B cell (primary cell): Measurements from ENCODE around the gene WDR35. TPM values are rescaled to one million over a fixed set of nuclear protein-coding genes. Genes with fewer than 3 reads are reported as not detected.

Experiments
- ATAC-seq: fragments of 200-7000 bp; cut with Tn5 transposase; one replicate; pipeline ENCODE4 v1.10.0; 2021; ENCODE audit warnings: low read depth, mild to moderate bottlenecking, moderate number of reproducible peaks, moderate library complexity
- CTCF ChIA-PET: fragments of 350-600 bp; sonication (Branson Sonifier 250); formaldehyde crosslinking; loops from one replicate; lab custom pipeline; 2021; ENCODE audit warnings: antibody characterized with exemption, inconsistent platforms; lab: Charles Lee
- POLR2A ChIA-PET: fragments of 350-600 bp; sonication (Branson Sonifier 250); formaldehyde crosslinking; loops from one replicate; lab custom pipeline; 2021; ENCODE audit warnings: antibody characterized with exemption; lab: Charles Lee
- DNase-seq: peaks from one replicate; pipeline ENCODE4 v3.0.0; 2013
- H2AFZ ChIP-seq: 2 replicates; pipeline ENCODE4 v1.6.1; 2012; ENCODE audit warnings: mild to moderate bottlenecking, low read depth, low read length; ENCODE audit not compliant: insufficient read depth, poor library complexity, severe bottlenecking
- H3K27ac ChIP-seq, 2 donors: 1 replicate in 1 of 2; 2 replicates in 1 of 2; pipeline ENCODE4 v1.5.1; 2012 to 2013; ENCODE audit warnings: low read length in 2 of 2, mild to moderate bottlenecking in 2 of 2, moderate library complexity in 1 of 2
- H3K27me3 ChIP-seq, 4 experiments: fragments of 200-600 bp in 1 of 4; sonication (generic) in 1 of 4; replicated peaks in 1 of 4; 1 replicate in 2 of 4; 2 replicates in 2 of 4; pipeline versions ENCODE4 v1.6.1 to v1.7.0; 2013 to 2016; ENCODE audit warnings: low read length in 3 of 4, mild to moderate bottlenecking in 2 of 4, mixed read lengths in 1 of 4, moderate library complexity in 1 of 4; ENCODE audit not compliant: insufficient read depth in 4 of 4, control insufficient read depth in 3 of 4; ENCODE audit errors: control extremely low read depth in 1 of 4
- H3K36me3 ChIP-seq, 2 experiments: replicated peaks in 1 of 2; 1 replicate in 1 of 2; 2 replicates in 1 of 2; pipeline versions ENCODE4 v1.6.1 to v1.7.1; 2013; ENCODE audit warnings: low read length in 1 of 2; ENCODE audit not compliant: insufficient read depth in 2 of 2, control insufficient read depth in 1 of 2; ENCODE audit errors: control extremely low read depth in 1 of 2, extremely low read depth in 1 of 2
- H3K4me1 ChIP-seq, 2 donors: fragments of 200-600 bp in 1 of 2; sonication (generic) in 1 of 2; 1 replicate in 1 of 2; 2 replicates in 1 of 2; pipeline versions ENCODE4 v1.5.1 to v1.6.1; 2013 to 2017; ENCODE audit warnings: low read length in 2 of 2; ENCODE audit not compliant: control insufficient read depth in 2 of 2, insufficient read depth in 2 of 2
- H3K4me2 ChIP-seq: replicated peaks from 2 replicates; pipeline ENCODE3; 2012; ENCODE audit warnings: mild to moderate bottlenecking, low read depth, low read length; ENCODE audit not compliant: poor library complexity, severe bottlenecking
- H3K4me3 ChIP-seq, 5 experiments: fragments of 200-600 bp in 1 of 5; sonication (generic) in 1 of 5; 1 replicate in 3 of 5; 2 replicates in 2 of 5; pipeline versions ENCODE4 v1.5.1 to v1.7.0; 2011 to 2016; ENCODE audit warnings: low read length in 4 of 5, mild to moderate bottlenecking in 4 of 5, low read depth in 2 of 5, control low read depth in 1 of 5, moderate library complexity in 1 of 5; ENCODE audit not compliant: insufficient read depth in 1 of 5; ENCODE audit errors: control extremely low read depth in 1 of 5, extremely low read depth in 1 of 5
- H3K79me2 ChIP-seq: fragments of 200-600 bp; sonication (generic); one replicate; pipeline ENCODE4 v1.6.0; 2016; ENCODE audit warnings: low read length; ENCODE audit not compliant: control insufficient read depth, insufficient read depth
- H3K9ac ChIP-seq: fragments of 200-600 bp; sonication (generic); 2 replicates; pipeline ENCODE4 v1.6.1; 2017; ENCODE audit warnings: mild to moderate bottlenecking, low read length, moderate library complexity
- H3K9me3 ChIP-seq, 3 donors: one replicate each; pipeline versions ENCODE4 v1.6.1 to v1.7.1; 2013; ENCODE audit warnings: low read length in 2 of 3; ENCODE audit not compliant: control insufficient read depth in 2 of 3, insufficient read depth in 1 of 3; ENCODE audit errors: control extremely low read depth in 1 of 3
- H4K20me1 ChIP-seq: 2 replicates; pipeline ENCODE4 v1.6.0; 2012; ENCODE audit warnings: mild to moderate bottlenecking, low read length; ENCODE audit not compliant: insufficient read depth, control insufficient read depth, poor library complexity, severe bottlenecking
- H3K27ac Mint-ChIP-seq: one replicate; pipeline ENCODE4 v1.8.0; 2021; ENCODE audit warnings: mixed read lengths
- H3K27me3 Mint-ChIP-seq: one replicate; pipeline ENCODE4 v1.8.0; 2021; ENCODE audit warnings: mixed read lengths
- H3K4me1 Mint-ChIP-seq: one replicate; pipeline ENCODE4 v1.8.0; 2021; ENCODE audit warnings: mixed read lengths
- H3K4me3 Mint-ChIP-seq: one replicate; pipeline ENCODE4 v1.8.0; 2021; ENCODE audit warnings: mixed read lengths
- H3K9me3 Mint-ChIP-seq: one replicate; pipeline ENCODE4 v1.8.0; 2022; ENCODE audit warnings: mixed read lengths; ENCODE audit not compliant: insufficient read depth
- CTCF ChIP-seq: fragments of 200-600 bp; IDR thresholded peaks from one replicate; pipeline ENCODE4 v1.8.0; 2022; ENCODE audit warnings: antibody characterized with exemption, mild to moderate bottlenecking
- EZH2 ChIP-seq: IDR thresholded peaks from 2 replicates; pipeline ENCODE4 v1.6.1; 2012; ENCODE audit warnings: borderline replicate concordance, low read depth, mild to moderate bottlenecking, moderate library complexity, low read length; ENCODE audit not compliant: insufficient read depth, poor library complexity, severe bottlenecking
- WGBS: methylation state at CpG from one replicate; pipeline ENCODE4 v1.1.5; 2013; ENCODE audit warnings: missing lambda C conversion rate; ENCODE audit not compliant: insufficient coverage; 5-methylcytosine and 5-hydroxymethylcytosine counted together
- intact Hi-C: fragments of 100-400 bp; cut with micrococcal nuclease; formaldehyde crosslinking; loops from one replicate; pipeline ENCODE4 v1.10.0; 2022
- polyA plus RNA-seq: library from polyadenylated mRNA; depleted of rRNA; stranded (reverse); fragments of >200 nt; gene quantifications from 2 replicates; pipeline ENCODE4 v1.2.3, GENCODE V29; 2012
- total RNA-seq, 2 donors: library from RNA; stranded (reverse); fragments of 120-200 nt in 1 of 2; gene quantifications; 1 replicate in 1 of 2; 2 replicates in 1 of 2; pipeline versions ENCODE4 v1.2.3 to v1.2.4, GENCODE V29; 2013 to 2022

The WDR35 gene
- total and polyA plus RNA-seq, 2 donors (not counting 1 experiment from before 2014, with no cell fraction given): 2.4 to 9.4 TPM

- no peak for DNase-seq
- no peaks in the 10 kb centered on the region for H3K4me1 Mint-ChIP-seq
- Histone ChIP-seq H3K27ac (no peak overlapping the region), H2AFZ (no peak overlapping the region), H4K20me1 (no peaks in the 10 kb centered on the region), H3K27me3 (no peaks in the 10 kb centered on the region), H3K9me3 (peaks cover 0 to 14% (median 11%) of the 10 kb centered on the region in 3 donors), H3K4me3 (no peak overlapping the region), H3K79me2 (no peaks in the 10 kb centered on the region), H3K36me3 (peaks cover 2 to 13% of the 10 kb centered on the region in 2 experiments), H3K4me1 (no peaks in the 10 kb centered on the region), H3K9ac (no peak overlapping the region), H3K4me2 (no peak overlapping the region)
- peaks cover 3% of the 10 kb centered on the region for H3K27me3 Mint-ChIP-seq
- no peak for ATAC-seq
- no peak overlapping the region for H3K4me3 Mint-ChIP-seq
- 80% methylated on average over 3 of the region's 4 CpGs for WGBS
- intact Hi-C loops: no loop called here
- CTCF ChIA-PET: interaction anchor here (0.8 to 1.8 kb wide), 3 partner anchors 8 to 10 kb away, joined by 3 to 4 read pairs (median 3); no protein-coding TSS in a partner anchor
- peaks cover 8% of the 10 kb centered on the region for H3K9me3 Mint-ChIP-seq
- H3K27ac Mint-ChIP-seq: no peak overlapping the region
- TF ChIP-seq EZH2: no peak
- no peak for TF ChIP-seq CTCF
- POLR2A ChIA-PET: no interaction called here
Measured at GRCh38 chr2:20023688-20024087, 33.8 kb upstream of the WDR35 start.

GRCh38 chr2:20021405-20022009, 31.6 kb upstream of the WDR35 start:
- Histone ChIP-seq H2AFZ (no peak overlapping the region), H3K79me2 (no peaks in the 10 kb centered on the region), H3K27me3 (no peaks in the 10 kb centered on the region), H3K4me3 (no peak overlapping the region), H3K4me1 (no peaks in the 10 kb centered on the region), H3K27ac (no peak overlapping the region), H3K36me3 (no peaks in the 10 kb centered on the region), H3K4me2 (no peak overlapping the region), H3K9ac (no peak overlapping the region), H3K9me3 (peaks cover 0 to 14% (median 11%) of the 10 kb centered on the region in 3 donors), H4K20me1 (no peaks in the 10 kb centered on the region)
- Mint-ChIP-seq H3K9me3 (peaks cover 8% of the 10 kb centered on the region), H3K27me3 (peaks cover 3% of the 10 kb centered on the region), H3K27ac (no peak overlapping the region), H3K4me1 (no peaks in the 10 kb centered on the region), H3K4me3 (no peak overlapping the region)
- WGBS: 88% methylated on average over 3 of the region's 3 CpGs
- DNase-seq (no peak), ATAC-seq (no peak)
- POLR2A ChIA-PET: no interaction called here
- CTCF ChIA-PET: interaction anchor here (0.6 to 1.4 kb wide), 2 partner anchors 40 to 74 kb away, joined by 3 read pairs; no protein-coding TSS in a partner anchor
- intact Hi-C loops: no loop called here
- TF ChIP-seq EZH2 (no peak), CTCF (no peak)
